ENCODE measurements around the gene TRMO.
A peak's percentile ranks its signal among the peaks of the same experiment; 100 is the strongest.

Gene TRMO

GRCh38 chr9:97905228-97905627 lies 17.1 kb downstream of the TRMO start:
- Histone ChIP-seq H3K27ac (no peak overlapping the region), H3K4me3 (ENCODE audit: low read depth, low read length) (no peak overlapping the region), H3K27me3 (replicated peaks) (no peaks in the 10 kb centered on the region), H3K36me3 (replicated peaks) (peaks cover 5% of the 10 kb centered on the region)
- no peak for TF ChIP-seq CTCF (IDR thresholded peaks at IDR 0.05; ENCODE audit: low read depth, low read length, missing control alignments)
- no peak for DNase-seq
- in situ Hi-C loops (cut with HindIII; ENCODE audit: low pct_ligation_motif_present, low sequenced_read_pairs), result loop anchor here (25.0 kb wide), 1 partner anchor 193 kb away; no protein-coding TSS in a partner anchor

GRCh38 chr9:97904725-97905124 lies 17.6 kb downstream of the TRMO start:
- H3K27ac ChIP-seq, result no peak overlapping the region
- H3K4me3 ChIP-seq (ENCODE audit: low read depth, low read length), result no peak overlapping the region
- H3K36me3 ChIP-seq (replicated peaks), result no peaks in the 10 kb centered on the region
- no peaks in the 10 kb centered on the region for H3K27me3 ChIP-seq (replicated peaks)
- no peak for TF ChIP-seq CTCF (IDR thresholded peaks at IDR 0.05; ENCODE audit: low read depth, low read length, missing control alignments)
- in situ Hi-C loops (cut with HindIII; ENCODE audit: low pct_ligation_motif_present, low sequenced_read_pairs), result loop anchor here (25.0 kb wide), 1 partner anchor 192 kb away; no protein-coding TSS in a partner anchor
- no peak for DNase-seq

- H3K27ac ChIP-seq, result no peak overlapping the region
- no peak for TF ChIP-seq CTCF (IDR thresholded peaks at IDR 0.05; ENCODE audit: low read depth, low read length, missing control alignments)
- no peak for DNase-seq
- no peak overlapping the region for H3K4me3 ChIP-seq (ENCODE audit: low read depth, low read length)
- no peaks in the 10 kb centered on the region for H3K36me3 ChIP-seq (replicated peaks)
- in situ Hi-C loops (cut with HindIII; ENCODE audit: low pct_ligation_motif_present, low sequenced_read_pairs), result loop anchor here (25.0 kb wide), 1 partner anchor 191 kb away; no protein-coding TSS in a partner anchor
- H3K27me3 ChIP-seq (replicated peaks), result no peaks in the 10 kb centered on the region
Measured at GRCh38 chr9:97903177-97903576, 19.1 kb downstream of the TRMO start.

- Histone ChIP-seq H3K36me3 (replicated peaks) (no peaks in the 10 kb centered on the region), H3K27me3 (replicated peaks) (no peaks in the 10 kb centered on the region), H3K4me3 (ENCODE audit: low read depth, low read length) (no peak overlapping the region), H3K27ac (no peak overlapping the region)
- TF ChIP-seq CTCF (IDR thresholded peaks at IDR 0.05; ENCODE audit: low read depth, low read length, missing control alignments), result peak; percentile 82
- DNase-seq, result peak; percentile 22
- in situ Hi-C loops (cut with HindIII; ENCODE audit: low pct_ligation_motif_present, low sequenced_read_pairs), result loop anchor here (25.0 kb wide), 1 partner anchor 189 kb away; no protein-coding TSS in a partner anchor
Measured at GRCh38 chr9:97900738-97901565, 21.3 kb downstream of the TRMO start.

- H3K36me3 ChIP-seq (replicated peaks), result no peaks in the 10 kb centered on the region
- H3K27me3 ChIP-seq (replicated peaks), result no peaks in the 10 kb centered on the region
- peak; percentile 28 for DNase-seq
- TF ChIP-seq CTCF (IDR thresholded peaks at IDR 0.05; ENCODE audit: low read depth, low read length, missing control alignments), result no peak
- in situ Hi-C loops (cut with HindIII; ENCODE audit: low pct_ligation_motif_present, low sequenced_read_pairs), result loop anchor here (25.0 kb wide), 1 partner anchor 188 kb away; no protein-coding TSS in a partner anchor
- H3K4me3 ChIP-seq (ENCODE audit: low read depth, low read length), result no peak overlapping the region
- H3K27ac ChIP-seq, result no peak overlapping the region
Measured at GRCh38 chr9:97900103-97900737, 22.1 kb downstream of the TRMO start.
